HG02642 (cell line): Measurements from ENCODE around the gene DLD.
A peak's percentile ranks its signal among the peaks of the same experiment; 100 is the strongest.
"Not testable (repeated sequence)": the region's sequence is repeated elsewhere in the genome, so short reads cannot be mapped to it uniquely, and the experiment has no call there.

Source experiments
- ATAC-seq: cut with Tn5 transposase; IDR thresholded peaks from one replicate; pipeline ENCODE4 v1.9.1; 2021; ENCODE audit warnings: mild to moderate bottlenecking; ENCODE audit not compliant: unreplicated experiment, poor library complexity

DLD gene

DNA sequence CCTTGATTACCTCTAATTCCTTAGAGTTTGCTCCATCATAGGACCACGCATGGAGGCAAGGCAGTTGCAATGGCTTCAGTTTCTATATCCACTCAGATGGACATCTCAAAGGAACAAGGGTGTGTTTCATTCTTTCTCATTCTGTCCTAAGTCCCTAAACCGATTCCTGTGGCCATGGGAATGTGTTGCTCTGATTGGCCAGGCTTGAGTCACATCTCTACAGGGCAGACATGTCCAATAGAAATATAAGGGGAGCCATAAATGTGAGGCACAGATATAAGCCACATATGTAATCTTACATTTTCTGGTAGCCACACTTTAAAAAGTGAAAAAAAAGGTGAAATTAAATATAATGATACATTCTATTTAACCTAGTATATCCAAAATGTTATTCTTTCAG, 16.9 kb upstream of the DLD start:
- ATAC-seq, result no peak

DNA sequence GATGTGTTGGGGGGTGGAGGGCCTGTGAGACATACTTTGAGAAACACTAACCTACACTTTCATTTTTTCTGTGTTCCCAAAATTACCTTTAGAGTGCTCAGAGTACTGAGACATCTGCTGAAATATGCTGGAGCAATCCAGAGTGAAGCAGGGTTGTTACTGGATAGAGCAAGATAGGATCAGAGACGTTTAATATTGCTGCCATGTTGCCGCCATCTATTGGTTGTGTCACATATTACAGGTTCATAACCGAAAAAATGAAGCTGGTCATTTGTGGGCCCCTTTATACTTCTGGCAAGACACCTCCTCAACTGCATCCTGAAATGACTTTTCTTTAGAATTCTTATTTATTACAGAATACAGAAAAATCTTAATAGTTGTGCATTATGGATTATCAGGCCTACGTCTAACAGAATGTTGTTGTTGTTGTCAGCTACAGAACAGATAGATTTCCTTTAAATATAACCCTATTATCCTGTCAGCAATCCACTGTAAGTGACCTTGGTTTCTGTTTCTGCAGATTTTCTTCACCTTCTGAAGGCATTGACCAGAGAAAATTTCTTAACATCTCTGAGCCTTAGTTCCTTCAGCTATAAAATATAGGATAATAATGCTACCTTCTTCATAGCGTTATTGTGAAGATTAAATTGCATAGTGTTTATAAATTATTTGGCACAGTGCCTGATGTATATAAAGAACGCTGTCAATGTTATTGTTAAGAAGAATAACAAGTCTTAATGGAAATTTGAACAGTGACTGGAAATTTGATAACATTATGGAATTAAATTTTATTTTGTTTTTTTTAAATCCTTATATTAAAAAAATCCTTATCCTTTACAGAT, 16.2 kb upstream of the DLD start:
- ATAC-seq, result peak; percentile 72

DNA sequence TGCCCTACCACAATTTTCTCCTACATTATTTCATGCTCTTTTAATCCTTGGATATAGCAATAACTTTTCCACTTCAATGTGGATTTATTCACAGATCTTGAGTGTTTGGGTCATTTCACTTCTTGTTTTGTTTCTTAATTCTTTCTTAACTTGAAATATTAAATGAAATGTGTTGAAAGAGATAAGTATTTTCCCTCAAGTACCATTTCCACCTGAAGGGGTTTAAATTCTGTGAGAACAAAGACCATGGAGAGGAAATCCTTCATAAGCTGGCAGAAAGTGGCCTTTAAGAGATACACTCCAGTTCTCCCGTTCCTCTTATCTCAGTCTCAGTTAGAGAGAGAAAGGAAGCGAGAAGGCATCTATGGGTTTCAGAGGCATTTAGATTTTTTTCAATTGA, 14.1 kb upstream of the DLD start:
- ATAC-seq, result no peak

DNA sequence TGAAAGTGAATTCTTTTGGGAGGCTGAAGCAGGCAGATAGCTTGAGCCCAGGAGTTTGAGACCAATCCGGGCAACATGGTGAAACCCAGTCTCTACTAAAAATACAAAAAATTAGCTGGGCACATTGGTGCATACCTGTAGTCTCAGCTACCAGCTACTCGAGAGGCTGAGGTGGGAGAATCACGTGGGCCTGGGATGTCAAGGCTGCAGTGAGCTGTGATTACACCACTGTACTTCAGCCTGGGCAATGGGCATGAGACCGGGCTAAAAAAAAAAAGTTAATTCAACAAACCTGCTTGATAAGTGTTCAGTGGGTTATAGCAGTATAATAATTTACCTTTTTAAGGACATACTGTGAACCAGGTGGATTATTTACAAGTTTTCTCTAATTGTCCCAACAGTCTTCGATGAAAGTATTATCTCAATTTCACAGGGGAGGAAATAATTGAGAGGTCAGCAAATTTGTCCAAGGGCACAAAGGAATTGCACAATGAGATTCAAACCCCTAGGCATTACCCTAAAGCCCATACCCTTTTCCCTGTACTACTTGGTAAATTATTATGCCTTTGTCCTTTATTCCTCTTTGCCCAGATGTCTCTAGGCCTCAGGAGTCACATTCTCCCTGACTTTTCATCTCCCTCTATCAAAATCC, 13.1 kb upstream of the DLD start:
- no peak for ATAC-seq

DNA sequence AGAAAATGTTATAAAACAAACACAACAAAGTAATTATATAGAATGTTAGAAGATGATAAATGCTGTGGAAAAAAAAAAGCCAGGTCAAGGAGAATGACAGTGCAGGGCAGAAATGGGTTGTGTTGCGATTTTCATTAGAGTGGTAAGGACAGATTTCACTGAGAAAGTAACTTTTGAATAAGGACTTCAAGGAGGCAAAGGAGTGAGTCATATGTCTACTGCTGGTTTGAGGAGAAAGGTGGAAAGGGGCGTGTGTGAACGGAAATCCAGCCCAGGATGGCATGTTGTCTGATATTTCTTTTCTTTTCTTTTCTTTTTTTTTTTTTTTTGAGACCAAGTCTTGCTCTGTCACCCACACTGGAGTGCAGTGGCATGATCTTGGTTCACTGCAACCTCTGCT, 12.3 kb upstream of the DLD start:
- no peak for ATAC-seq

DNA sequence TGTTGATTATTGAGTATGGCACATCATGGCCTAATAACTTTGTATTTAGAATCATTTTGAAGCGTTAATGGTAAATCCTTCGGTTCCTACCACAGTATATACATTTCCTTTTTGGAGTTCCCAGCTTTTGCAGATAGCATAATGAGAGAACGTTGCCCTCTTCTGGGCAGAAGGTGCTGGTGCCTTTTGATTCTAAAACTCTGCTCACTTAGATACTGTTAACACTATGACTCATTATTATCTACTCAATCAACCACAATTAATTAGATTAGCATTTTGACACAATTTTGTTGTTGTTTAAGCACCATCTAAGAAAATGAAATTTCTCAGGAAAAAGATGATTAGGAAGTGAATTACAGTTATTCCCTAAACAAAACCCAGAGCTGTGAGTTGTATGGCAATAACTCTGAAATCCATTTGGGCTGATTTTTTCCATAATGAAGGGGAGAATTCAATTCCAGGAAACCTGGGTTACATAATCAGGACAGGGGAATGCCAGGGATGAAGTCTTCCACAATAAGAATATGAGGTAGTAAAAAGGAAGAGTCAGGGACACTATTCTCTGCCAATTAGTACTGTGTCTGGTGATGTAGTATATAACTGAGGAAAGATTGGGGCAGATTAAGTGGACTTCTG, 11.5 kb upstream of the DLD start:
- peak; percentile 82 for ATAC-seq

DNA sequence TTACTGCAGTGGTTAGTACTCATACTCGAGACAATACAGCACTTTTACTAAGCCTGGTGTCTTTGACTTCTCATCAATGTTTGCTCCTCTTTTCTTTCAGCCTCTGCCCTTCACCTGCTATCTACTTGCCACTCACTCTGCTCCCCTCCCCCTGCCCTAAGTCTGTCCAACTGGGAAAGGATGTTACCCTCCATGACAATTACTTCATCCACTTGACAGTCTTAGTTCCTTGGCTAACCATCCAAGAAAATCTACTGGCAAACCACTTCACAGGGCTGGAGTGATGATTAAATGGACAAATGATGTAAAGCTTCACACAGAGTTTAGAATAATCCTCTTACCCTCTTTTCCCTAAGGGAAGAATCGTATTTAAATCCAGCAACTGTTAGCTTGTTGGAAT, 8.2 kb upstream of the DLD start:
- no peak for ATAC-seq

DNA sequence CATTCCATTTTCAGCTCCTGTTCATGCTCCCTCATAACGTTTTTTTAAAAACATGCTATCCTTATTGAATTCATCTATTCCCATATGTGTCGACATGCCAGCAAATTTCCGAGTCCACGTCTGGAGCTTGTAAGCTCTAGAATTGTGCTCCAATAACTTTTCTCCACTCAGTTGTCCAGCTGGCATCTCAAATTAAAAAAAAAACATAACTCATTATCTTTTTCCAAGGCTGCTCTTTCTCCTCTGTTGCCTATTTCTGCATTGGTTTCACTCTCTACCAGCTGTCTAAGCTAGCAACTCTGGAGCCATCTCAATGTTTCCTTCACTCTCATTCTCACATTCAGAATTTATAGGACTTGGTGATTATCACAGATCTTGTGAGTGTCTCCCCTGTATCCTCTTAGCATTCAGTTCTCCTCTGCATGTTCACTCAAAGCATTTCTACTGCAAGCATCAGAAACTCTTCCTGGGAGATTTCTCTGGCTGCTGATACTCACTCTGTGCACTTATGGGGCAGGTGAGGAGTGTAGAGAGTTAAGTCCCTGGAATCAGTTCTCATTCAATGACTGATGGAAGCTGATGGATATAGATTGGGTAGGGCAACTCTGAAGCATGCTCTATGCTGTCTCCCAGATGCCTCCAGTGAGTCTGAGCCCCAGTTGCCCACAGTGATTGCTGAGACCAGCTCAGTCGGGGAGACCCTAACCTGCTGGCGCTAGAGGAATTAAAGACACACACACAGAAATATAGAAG, 6.7 kb upstream of the DLD start:
- ATAC-seq, result no peak

DNA sequence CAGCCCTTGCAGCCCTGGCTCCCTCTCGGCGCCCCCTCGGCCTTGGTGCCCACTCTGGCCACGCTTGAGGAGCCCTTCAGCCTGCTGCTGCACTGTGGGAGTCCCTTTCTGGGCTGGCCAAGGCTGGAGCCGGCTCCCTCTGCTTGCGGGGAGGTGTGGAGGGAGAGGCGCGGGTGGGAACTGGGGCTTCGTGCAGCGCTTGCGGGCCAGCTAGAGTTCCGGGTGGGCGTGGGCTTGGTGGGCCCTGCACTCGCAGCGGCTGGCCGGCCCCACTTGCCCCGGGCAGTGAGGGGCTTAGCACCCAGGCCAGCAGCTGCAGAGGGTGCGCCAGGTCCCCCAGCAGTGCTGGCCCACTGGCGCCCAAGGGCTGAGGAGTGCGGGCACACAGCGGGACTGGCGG, 3.2 kb upstream of the DLD start:
- ATAC-seq, result not testable (repeated sequence)

DNA sequence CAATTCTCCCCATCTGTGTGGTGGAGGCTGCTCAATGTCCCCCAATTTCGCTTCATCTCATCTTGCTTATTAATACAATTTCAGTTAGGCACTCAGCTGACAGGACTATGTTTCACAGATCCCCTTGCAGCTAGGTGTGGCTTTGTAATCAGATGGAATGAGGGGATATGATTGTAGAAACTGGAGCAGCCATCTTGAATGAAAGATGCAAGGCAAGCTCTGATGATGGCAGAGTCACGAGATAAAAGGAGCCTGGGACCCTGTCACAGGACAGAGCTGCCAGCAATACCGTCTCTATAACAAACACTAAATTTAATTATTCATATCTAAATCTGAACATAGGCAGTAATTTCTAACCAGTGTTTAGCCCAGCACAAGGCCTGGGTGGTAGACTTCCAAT, 991 bp upstream of the DLD start:
- ATAC-seq, result no peak

DNA sequence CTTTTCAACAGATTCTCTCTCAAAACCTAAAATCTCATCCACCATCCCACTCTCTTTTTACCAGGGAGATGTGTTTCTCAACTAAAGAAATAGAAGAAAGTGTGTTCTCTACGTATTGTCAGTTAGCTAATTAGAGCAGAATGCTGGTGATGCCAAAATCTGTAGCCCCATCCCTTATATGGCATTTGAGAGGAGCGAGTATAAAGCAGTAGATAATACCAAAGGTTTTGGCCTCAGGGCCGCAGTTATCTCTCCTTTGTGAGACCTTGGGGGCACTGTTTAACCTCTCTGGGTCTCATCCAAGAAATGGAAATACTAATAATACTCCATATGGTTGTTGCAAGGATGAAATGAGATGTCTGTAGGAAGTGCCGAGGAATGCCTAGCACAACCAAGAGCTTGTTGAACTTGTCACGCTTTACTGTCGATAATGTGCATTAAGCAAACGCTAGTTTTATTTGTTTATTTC, 456 bp upstream of the DLD start:
- ATAC-seq, result peak; percentile 5

DNA sequence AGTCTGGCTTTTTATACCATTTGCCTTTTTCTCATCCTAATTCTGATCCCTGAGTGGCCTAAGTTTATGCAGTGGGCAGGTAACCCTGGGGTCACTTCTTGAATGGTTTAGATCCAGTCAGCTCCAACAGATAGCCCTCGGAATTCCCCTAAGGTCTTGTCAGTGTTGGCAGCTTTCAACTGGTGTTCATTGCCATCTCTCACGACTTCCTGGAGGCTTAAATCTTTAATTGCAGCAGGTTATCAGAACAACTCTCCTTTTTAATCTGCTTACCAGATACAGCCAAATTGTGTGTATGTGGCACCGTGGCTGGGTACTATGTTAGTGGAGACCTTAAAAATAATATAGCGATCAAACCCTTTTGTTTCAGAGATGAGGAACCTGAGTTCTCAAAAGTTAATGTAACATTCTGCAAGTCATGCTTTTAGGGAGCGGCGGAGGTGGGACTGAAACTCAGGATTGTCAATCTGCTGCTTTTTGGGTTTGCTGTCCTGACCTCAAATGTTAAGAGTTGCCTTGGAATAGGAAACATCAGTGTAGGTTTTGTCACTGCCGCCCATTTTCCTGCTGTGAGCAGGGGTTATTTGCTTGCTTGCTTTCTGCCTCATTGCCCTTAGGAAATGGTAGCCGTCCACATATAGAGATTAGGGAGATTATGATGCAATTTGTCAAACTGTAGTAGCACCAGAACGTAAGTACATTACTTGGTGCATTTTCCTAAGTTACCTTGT, 818 bp downstream of the DLD start:
- no peak for ATAC-seq

DNA sequence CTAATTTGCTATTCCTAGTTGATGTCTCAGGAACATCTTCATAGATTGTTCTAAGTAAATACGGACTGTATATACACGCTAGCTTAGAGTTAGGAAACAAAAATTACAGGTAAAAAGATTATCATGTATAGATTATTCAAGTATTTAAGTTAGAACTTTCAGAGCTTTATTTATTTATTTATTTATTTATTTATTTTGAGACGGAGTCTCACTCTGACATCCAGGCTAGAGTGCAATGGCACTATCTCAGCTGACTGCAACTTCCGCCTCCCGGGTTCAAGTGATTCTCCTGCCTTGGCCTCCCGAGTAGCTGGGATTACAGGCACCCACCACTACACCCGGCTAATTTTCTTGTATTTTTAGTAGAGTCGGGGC, 1.4 kb downstream of the DLD start:
- ATAC-seq, result not testable (repeated sequence)

DNA sequence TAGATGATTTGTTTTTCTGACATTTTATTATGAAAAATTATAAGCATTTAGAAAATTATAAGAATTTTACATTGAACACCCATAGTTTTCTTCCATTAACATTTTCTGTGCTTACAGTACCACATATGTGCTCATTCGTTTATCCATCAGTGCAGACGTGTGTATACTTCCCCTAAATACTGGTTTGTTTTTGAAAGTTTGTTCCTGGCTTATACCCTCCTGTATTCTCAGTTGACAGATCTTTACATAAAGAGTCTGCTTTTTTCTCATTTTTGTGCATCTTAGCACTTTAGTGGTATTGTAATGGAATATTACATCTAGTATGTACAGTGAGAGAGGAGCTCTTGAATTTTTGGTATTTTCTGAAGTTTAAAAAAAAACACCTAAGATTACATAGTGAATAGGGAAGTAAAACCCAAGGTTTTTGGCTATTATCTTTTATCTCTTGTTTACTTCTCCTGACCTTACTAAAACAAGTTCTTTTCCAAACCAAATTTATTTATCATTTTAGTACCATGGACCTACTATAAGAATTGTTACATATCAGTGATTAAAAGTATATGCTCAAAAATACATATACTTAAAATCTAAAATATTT, 8.1 kb downstream of the DLD start:
- no peak for ATAC-seq

DNA sequence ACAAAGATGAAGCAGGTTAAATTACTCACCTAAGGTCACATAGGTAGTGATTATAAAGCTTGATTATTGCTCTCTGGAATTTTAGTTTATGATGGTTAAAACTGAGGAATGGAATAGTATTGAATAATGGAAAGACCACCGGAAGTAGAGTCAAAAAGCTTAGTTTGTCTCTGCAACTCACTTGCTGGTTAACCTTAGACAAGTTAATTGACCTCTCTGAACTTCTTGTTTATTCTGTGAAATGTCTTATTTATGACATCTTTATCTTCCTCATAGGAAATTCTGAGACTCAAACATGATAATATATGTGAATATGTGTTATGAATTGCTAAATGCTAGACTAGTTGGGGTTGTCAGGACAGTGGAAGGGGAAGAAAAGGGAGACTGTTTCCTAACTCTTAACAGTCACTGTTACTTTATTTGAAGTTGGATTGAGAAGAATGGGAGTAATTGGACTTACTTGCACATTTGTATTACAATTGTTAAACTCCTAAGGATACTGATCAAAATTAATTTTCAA, 9.6 kb downstream of the DLD start:
- ATAC-seq, result no peak

DNA sequence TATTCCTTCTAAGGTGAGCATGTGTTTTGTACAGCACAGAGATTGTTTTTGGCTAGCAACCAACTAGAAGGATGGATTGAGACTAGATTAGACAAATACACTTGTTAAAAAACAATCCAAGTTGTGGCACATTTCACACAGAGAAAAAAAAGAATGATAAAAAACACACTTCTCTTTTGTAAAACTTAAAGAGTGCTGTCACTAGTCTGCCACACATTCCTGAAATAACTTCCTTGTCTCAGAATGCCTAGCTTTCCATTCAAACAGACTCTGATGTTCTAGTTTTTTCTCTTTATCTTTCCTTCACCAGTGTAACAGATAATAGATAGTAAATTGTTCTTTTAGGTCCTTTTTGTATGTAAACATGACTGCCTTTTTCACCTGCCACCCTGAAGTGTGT, 11.4 kb downstream of the DLD start:
- ATAC-seq, result no peak

DNA sequence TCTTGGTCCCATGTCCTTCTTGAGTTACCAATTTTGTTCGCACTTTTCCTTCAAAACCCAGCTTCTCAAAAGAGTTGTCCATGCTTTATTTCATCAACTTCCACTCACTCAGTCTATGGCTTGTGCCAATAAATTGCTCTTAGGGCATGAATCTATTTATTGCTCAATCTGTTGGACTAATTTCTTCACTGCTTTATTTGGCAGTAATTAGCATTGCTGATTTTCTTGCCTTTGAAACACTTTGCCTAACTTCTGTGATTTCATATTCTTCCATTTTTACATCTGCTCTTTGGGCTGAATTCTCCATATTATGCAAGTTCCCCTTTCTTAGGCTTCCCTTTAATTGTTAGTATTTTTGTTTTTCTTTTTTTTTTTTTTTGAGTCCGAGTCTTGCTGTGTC, 16.8 kb downstream of the DLD start:
- ATAC-seq, result no peak

DNA sequence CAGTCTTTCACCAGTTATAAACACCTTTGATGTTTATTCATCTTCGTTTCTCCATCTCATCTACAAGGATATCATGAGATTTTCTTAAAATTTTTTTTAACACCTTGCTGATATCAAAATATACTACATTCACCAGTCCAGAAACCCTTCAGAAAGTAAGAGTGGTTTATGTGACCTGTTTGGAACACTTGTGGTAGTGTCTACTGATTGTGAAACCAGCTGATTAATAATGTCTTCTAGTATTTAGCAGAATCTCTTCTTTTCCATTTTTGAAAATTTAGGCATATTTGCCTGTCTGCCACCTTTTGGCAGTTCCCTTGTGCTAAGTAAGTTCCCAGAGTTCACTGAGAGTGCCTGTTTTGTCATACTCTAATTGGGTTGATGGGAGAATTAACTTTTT, 18.5 kb downstream of the DLD start:
- no peak for ATAC-seq

DNA sequence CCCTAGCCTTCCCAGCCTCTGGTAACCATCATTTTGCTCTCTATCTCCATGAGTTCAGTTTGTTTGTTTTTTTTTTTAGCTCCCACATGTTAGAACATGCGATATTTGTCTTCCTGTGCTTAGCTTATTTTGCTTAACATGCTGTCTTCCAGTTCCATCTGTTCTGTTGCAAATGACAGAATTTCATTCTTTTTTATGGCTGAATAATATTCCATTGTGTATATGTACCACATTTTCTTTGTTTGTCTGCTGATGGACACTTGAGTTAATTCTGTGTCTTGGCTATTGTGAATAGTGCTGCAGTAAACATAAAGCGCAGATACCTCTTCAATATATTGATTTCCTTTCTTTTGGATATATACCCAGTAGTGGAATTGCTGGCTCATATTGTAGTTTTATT, 21.0 kb downstream of the DLD start:
- no peak for ATAC-seq

DNA sequence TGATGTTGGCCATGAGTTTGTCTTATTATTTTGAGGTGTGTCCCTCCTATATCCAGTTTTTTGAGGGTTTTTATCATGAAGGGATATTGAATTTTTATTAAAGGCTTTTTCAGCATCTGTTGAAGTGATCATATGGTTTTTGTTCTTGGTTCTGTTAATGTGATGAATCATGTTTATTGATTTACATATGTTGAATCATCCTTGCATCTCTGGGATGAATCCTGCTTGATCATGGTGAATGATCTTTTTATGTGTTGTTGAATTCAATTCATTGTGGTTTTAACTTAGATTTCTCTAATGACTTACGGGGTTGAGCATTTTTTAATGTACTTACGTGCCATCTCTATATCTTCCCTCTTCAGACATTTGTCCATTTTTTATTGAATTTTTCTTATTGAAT, 22.9 kb downstream of the DLD start:
- no peak for ATAC-seq
